Retinal pigment epithelial cell (primary cell): ENCODE results near the gene TATDN2.

ENCODE experiments used
- DNase-seq: peaks from one replicate; pipeline ENCODE4 v3.0.0-alpha.2; 2010; ENCODE audit warnings: low read depth
- H3K4me3 ChIP-seq: 2 replicates; pipeline ENCODE4 v1.5.1; 2011; ENCODE audit warnings: mild to moderate bottlenecking, low read length, control low read depth, moderate library complexity
- TF ChIP-seq, protein P1 (sequence below): conservative IDR thresholded peaks from 2 replicates; pipeline ENCODE4 v1.5.1; 2011; ENCODE audit warnings: low read depth, low read length, control low read depth, inconsistent platforms

The TATDN2 gene

DNA sequence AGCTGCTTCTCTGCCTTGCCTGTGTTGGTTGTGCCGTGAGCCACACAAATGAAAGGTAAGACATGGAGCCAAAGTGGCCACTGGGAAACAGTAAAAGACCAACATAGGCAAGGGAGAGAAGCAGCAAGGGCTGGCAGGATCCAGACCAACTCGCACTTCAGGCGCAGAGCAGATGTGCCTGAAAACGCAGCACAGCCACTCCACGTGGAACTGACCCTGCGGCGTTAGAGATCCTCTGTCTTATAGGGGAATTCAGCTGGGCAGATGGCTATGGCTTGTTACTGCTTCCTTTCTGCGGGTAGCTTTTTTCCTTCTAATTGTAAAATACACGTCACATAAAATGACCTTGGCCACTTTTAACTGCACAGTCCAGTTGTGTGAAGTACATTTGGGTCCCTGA is 54.8 kb downstream of the TATDN2 start:
- no peak for DNase-seq
- TF ChIP-seq, protein P1, sequence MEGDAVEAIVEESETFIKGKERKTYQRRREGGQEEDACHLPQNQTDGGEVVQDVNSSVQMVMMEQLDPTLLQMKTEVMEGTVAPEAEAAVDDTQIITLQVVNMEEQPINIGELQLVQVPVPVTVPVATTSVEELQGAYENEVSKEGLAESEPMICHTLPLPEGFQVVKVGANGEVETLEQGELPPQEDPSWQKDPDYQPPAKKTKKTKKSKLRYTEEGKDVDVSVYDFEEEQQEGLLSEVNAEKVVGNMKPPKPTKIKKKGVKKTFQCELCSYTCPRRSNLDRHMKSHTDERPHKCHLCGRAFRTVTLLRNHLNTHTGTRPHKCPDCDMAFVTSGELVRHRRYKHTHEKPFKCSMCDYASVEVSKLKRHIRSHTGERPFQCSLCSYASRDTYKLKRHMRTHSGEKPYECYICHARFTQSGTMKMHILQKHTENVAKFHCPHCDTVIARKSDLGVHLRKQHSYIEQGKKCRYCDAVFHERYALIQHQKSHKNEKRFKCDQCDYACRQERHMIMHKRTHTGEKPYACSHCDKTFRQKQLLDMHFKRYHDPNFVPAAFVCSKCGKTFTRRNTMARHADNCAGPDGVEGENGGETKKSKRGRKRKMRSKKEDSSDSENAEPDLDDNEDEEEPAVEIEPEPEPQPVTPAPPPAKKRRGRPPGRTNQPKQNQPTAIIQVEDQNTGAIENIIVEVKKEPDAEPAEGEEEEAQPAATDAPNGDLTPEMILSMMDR = no peak
- H3K4me3 ChIP-seq = no peak overlapping the region

GRCh38 chr3:10303785-10304184 is 55.5 kb downstream of the TATDN2 start:
- no peak overlapping the region for H3K4me3 ChIP-seq
- DNase-seq = no peak
- TF ChIP-seq, protein P1 = no peak

DNA sequence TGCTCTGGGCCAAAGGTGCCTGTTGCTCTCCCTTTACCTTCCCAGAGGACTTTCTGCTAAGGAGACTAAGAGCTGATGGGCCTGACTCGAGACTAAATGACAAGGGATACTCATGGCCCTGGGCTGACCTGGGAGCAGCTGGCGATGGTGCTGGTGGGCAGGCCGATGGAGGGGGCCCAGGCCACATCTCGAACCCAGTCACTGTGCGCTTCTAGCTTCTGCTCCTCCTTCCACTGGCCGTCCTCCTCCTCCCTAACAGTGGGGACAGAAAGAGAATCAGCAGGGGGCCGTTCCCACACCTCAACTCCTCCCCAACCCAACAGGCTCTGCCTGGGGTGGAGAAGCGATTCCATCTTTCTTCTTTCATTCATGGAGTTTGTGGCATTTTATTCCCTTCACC is 56.6 kb downstream of the TATDN2 start:
- TF ChIP-seq, protein P1 = no peak
- DNase-seq = no peak
- H3K4me3 ChIP-seq = no peak overlapping the region

- no peak for DNase-seq
- H3K4me3 ChIP-seq = no peak overlapping the region
- TF ChIP-seq, protein P1 = no peak
Measured at GRCh38 chr3:10305331-10305902, 57.2 kb downstream of the TATDN2 start.

GRCh38 chr3:10306156-10306555 is 57.9 kb downstream of the TATDN2 start:
- TF ChIP-seq, protein P1 = no peak
- no peak for DNase-seq

GRCh38 chr3:10308678-10309077 is 60.4 kb downstream of the TATDN2 start:
- TF ChIP-seq, protein P1 = no peak
- DNase-seq = no peak
- no peak overlapping the region for H3K4me3 ChIP-seq

More at GRCh38 chr3:10306156-10306555, 57.9 kb downstream of the TATDN2 start:
- no peak overlapping the region for H3K4me3 ChIP-seq

- H3K4me3 ChIP-seq = no peak overlapping the region
- TF ChIP-seq, protein P1 = no peak
- DNase-seq = no peak
Measured at GRCh38 chr3:10309736-10310135, 61.5 kb downstream of the TATDN2 start.
